WTC11 (cell line): Measurements from ENCODE around the gene PPP2R2C.

Experiments
- CTCF ChIP-seq: fragments of 200-600 bp; IDR thresholded peaks from 2 replicates; pipeline ENCODE4 v1.8.0; 2022; ENCODE audit warnings: antibody characterized with exemption
- ZBTB43 ChIP-seq: sonication (generic); formaldehyde crosslinking; IDR thresholded peaks from 2 replicates; pipeline ENCODE4 v1.8.1; 2023; ENCODE audit warnings: mild to moderate bottlenecking, missing genetic modification reagents

GRCh38 chr4:6379767-6380745, 92.4 kb downstream of the PPP2R2C start:
- TF ChIP-seq ZBTB43 (CRISPR knock-in tag), result no peak
- no peak for TF ChIP-seq CTCF
